HepG2 (cell line): ENCODE measurements around the gene SMYD1. TPM values are rescaled to one million over a fixed set of nuclear protein-coding genes. Genes with fewer than 3 reads are reported as not detected.
A peak's percentile ranks its signal among the peaks of the same experiment; 100 is the strongest.

Experiments
- ATF4 ChIP-seq, 2 experiments: fragments of 450-650 bp in 1 of 2; sonication (generic) in 1 of 2; formaldehyde crosslinking; IDR thresholded peaks; 2 replicates each; pipeline versions ENCODE4 v1.5.0 to v1.8.0; 2020 to 2022; ENCODE audit warnings: mild to moderate bottlenecking in 1 of 2, missing genetic modification reagents in 1 of 2
- BHLHE40 ChIP-seq: IDR thresholded peaks from 2 replicates; pipeline ENCODE4 v1.6.1; 2011; ENCODE audit warnings: low read length, improper control_type of control experiment
- CBX1 ChIP-seq: IDR thresholded peaks from one replicate; pipeline ENCODE4 v1.6.1; 2016; ENCODE audit warnings: antibody characterized with exemption, low read depth
- GFI1 ChIP-seq: sonication (generic); formaldehyde crosslinking; IDR thresholded peaks from 2 replicates; pipeline ENCODE4 v1.5.0; 2020; ENCODE audit warnings: missing genetic modification reagents, mild to moderate bottlenecking, borderline replicate concordance
- HDAC1 ChIP-seq: sonication (generic); formaldehyde crosslinking; IDR thresholded peaks from 2 replicates; pipeline ENCODE4 v1.5.1; 2020; ENCODE audit warnings: mild to moderate bottlenecking, missing genetic modification reagents
- HIVEP1 ChIP-seq: sonication (generic); formaldehyde crosslinking; IDR thresholded peaks from 2 replicates; pipeline ENCODE4 v1.4.0; 2020; ENCODE audit warnings: mild to moderate bottlenecking, missing genetic modification reagents
- HNRNPL ChIP-seq: fragments of 200-400 bp; formaldehyde crosslinking; IDR thresholded peaks from 2 replicates; pipeline ENCODE4 v1.6.1; 2017; ENCODE audit warnings: mild to moderate bottlenecking, low read depth, low read length
- KLF9 ChIP-seq: IDR thresholded peaks from 2 replicates; pipeline ENCODE4 v1.6.1; 2016; ENCODE audit warnings: low read depth
- MTF1 ChIP-seq: sonication (generic); formaldehyde crosslinking; IDR thresholded peaks from 2 replicates; pipeline ENCODE4 v1.5.0; 2020; ENCODE audit warnings: missing genetic modification reagents
- RAD21 ChIP-seq: fragments of 450-650 bp; formaldehyde crosslinking; IDR thresholded peaks from 2 replicates; pipeline ENCODE4 v1.5.0; 2020; ENCODE audit warnings: mild to moderate bottlenecking
- RBAK ChIP-seq: sonication (generic); formaldehyde crosslinking; IDR thresholded peaks from 2 replicates; pipeline ENCODE4 v1.5.1; 2020; ENCODE audit warnings: mild to moderate bottlenecking, missing genetic modification reagents
- RERE ChIP-seq: IDR thresholded peaks from 2 replicates; pipeline ENCODE4 v1.6.1; 2016; ENCODE audit warnings: low read depth, missing genetic modification reagents, missing compliant biosample characterization
- RFX1 ChIP-seq: fragments of 450-650 bp; IDR thresholded peaks from 2 replicates; pipeline ENCODE4 v1.6.1; 2017
- SIX1 ChIP-seq: sonication (generic); formaldehyde crosslinking; IDR thresholded peaks from 2 replicates; pipeline ENCODE4 v1.4.0; 2020; ENCODE audit warnings: missing genetic modification reagents, borderline replicate concordance
- SMAD1 ChIP-seq: sonication (generic); formaldehyde crosslinking; IDR thresholded peaks from 2 replicates; pipeline ENCODE4 v1.4.0; 2020; ENCODE audit warnings: missing genetic modification reagents, low read depth, mild to moderate bottlenecking, borderline replicate concordance
- SMC3 ChIP-seq: IDR thresholded peaks from 2 replicates; pipeline ENCODE4 v1.6.1; 2011; ENCODE audit warnings: low read length, improper control_type of control experiment
- ZFP36L2 ChIP-seq: sonication (generic); formaldehyde crosslinking; IDR thresholded peaks from 2 replicates; pipeline ENCODE4 v1.4.0; 2020; ENCODE audit warnings: missing genetic modification reagents
- ZNF224 ChIP-seq: sonication (generic); formaldehyde crosslinking; IDR thresholded peaks from 2 replicates; pipeline ENCODE4 v1.5.0; 2020; ENCODE audit warnings: mild to moderate bottlenecking, missing genetic modification reagents
- ZNF230 ChIP-seq: sonication (generic); formaldehyde crosslinking; IDR thresholded peaks from 2 replicates; pipeline ENCODE4 v1.4.0; 2020; ENCODE audit warnings: mild to moderate bottlenecking, missing genetic modification reagents
- ZNF280B ChIP-seq: sonication (generic); formaldehyde crosslinking; IDR thresholded peaks from 2 replicates; pipeline ENCODE4 v1.5.0; 2020; ENCODE audit warnings: missing genetic modification reagents, mild to moderate bottlenecking, borderline replicate concordance
- ZNF383 ChIP-seq: sonication (generic); formaldehyde crosslinking; IDR thresholded peaks from 2 replicates; pipeline ENCODE4 v1.4.0; 2020; ENCODE audit warnings: missing genetic modification reagents, mild to moderate bottlenecking, borderline replicate concordance
- ZNF530 ChIP-seq: sonication (generic); formaldehyde crosslinking; IDR thresholded peaks from 2 replicates; pipeline ENCODE4 v1.5.0; 2020; ENCODE audit warnings: low read depth, mild to moderate bottlenecking, missing genetic modification reagents
- polyA plus RNA-seq, 8 experiments: library from polyadenylated mRNA; depleted of rRNA in 3 of 8; stranded (reverse) in 7 of 8; unstranded in 1 of 8; fragments of >200 nt; fragmentation: Illumina TruSeq in 4 of 8; extraction: Trizol in 4 of 8; gene quantifications; 2 replicates each; pipeline versions ENCODE4 v1.2.1 to v1.2.3, GENCODE V29; 2011 to 2016; ENCODE audit warnings: low read depth in 4 of 8, missing spikeins in 1 of 8, mixed read lengths in 1 of 8; ENCODE audit not compliant: insufficient read depth in 1 of 8
- total RNA-seq, 5 experiments: library from RNA; depleted of rRNA; stranded (reverse); fragments of >200 nt; fragmentation: Illumina TruSeq; extraction: Trizol; gene quantifications; 2 replicates each; pipeline ENCODE4 v1.2.3, GENCODE V29; 2016; ENCODE audit warnings: low read depth in 1 of 5

The SMYD1 gene
- total and polyA plus RNA-seq, 2 of the 13 experiments (the other 11 are each of a cell fraction or from before 2014, with no cell fraction given): not detected

- no peak for TF ChIP-seq ZNF224 (CRISPR knock-in tag)
- TF ChIP-seq ZNF530 (CRISPR knock-in tag): peak; percentile 74; the same call in 1 of the 2 replicates
- no peak; the same call in 1 of the 2 replicates for TF ChIP-seq ZNF280B (CRISPR knock-in tag)
- peak; percentile 91; the same call in 1 of the 2 replicates for TF ChIP-seq ZFP36L2 (CRISPR knock-in tag)
- no peak for TF ChIP-seq ZNF383 (CRISPR knock-in tag)
- TF ChIP-seq GFI1 (CRISPR knock-in tag): peak; percentile 86; the same call in 1 of the 2 replicates
- TF ChIP-seq MTF1 (CRISPR knock-in tag): no peak
- no peak for TF ChIP-seq HNRNPL
- TF ChIP-seq HDAC1 (CRISPR knock-in tag): peak; percentile 97
- TF ChIP-seq RAD21 (CRISPR knock-in tag): peak; percentile 77
- 0 out of 2 replicates have a peak, but pooled peaks have one; percentile 30 for TF ChIP-seq RBAK (CRISPR knock-in tag)
- TF ChIP-seq ZNF230 (CRISPR knock-in tag): 0 out of 2 replicates have a peak, but pooled peaks have one; percentile 80
- TF ChIP-seq KLF9: 0 out of 2 replicates have a peak, but pooled peaks have one; percentile 38
- no peak for TF ChIP-seq RFX1
- TF ChIP-seq CBX1: peak; percentile 97
- TF ChIP-seq SIX1 (CRISPR knock-in tag): peak; percentile 69
- TF ChIP-seq SMC3: peak; percentile 52; the same call in 1 of the 2 replicates
- TF ChIP-seq HIVEP1 (CRISPR knock-in tag): peak; percentile 82
- peak; percentile 98 for TF ChIP-seq SMAD1 (CRISPR knock-in tag)
- peak; percentile 8 to 77; a peak in 2 of 4 replicates for TF ChIP-seq ATF4 (CRISPR knock-in tag; IDR thresholded peaks at IDR 0.05)
- peak; percentile 79 for TF ChIP-seq RERE (CRISPR knock-in tag)
- TF ChIP-seq BHLHE40: no peak
These were observed 60.4 kb downstream of the SMYD1 start, which contains the start of gene FABP1 (continued) for GRCh38 chr2:88127888-88128653.
